ENCODE results near the gene USP6NL. TPM values are rescaled to one million over a fixed set of nuclear protein-coding genes. Genes with fewer than 3 reads are reported as not detected.

Gene USP6NL
- polyA plus RNA-seq, 1 experiment: 13.0 TPM

DNA sequence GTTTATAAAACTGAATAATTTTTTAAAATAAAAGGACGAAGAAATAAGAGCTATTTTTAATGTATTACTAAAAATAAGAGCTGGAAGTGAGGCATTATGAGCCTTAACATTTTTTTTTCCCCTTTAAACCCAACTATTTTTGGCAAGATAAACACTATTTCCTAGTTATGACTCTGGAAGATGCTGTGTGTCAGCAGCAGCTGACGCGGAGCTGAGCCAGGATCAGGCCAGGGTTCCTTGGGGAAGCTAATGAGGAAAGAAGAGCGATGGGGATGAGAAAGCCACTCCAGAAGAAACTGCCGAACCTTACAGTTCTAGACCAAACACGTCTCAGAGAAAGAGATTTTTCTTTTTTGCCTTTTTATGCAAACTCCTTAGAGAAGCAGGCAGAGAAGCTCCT lies 85.9 kb downstream of the USP6NL start:
- TF ChIP-seq, protein P1, sequence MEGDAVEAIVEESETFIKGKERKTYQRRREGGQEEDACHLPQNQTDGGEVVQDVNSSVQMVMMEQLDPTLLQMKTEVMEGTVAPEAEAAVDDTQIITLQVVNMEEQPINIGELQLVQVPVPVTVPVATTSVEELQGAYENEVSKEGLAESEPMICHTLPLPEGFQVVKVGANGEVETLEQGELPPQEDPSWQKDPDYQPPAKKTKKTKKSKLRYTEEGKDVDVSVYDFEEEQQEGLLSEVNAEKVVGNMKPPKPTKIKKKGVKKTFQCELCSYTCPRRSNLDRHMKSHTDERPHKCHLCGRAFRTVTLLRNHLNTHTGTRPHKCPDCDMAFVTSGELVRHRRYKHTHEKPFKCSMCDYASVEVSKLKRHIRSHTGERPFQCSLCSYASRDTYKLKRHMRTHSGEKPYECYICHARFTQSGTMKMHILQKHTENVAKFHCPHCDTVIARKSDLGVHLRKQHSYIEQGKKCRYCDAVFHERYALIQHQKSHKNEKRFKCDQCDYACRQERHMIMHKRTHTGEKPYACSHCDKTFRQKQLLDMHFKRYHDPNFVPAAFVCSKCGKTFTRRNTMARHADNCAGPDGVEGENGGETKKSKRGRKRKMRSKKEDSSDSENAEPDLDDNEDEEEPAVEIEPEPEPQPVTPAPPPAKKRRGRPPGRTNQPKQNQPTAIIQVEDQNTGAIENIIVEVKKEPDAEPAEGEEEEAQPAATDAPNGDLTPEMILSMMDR (IDR thresholded peaks at IDR 0.05; ENCODE audit: low read depth, low read length): no peak
- H3K9me3 ChIP-seq (ENCODE audit: control insufficient read depth, insufficient read depth, low read length): no peaks in the 10 kb centered on the region
- DNase-seq (ENCODE audit: low read depth, low spot score): no peak
- POLR2A ChIA-PET: no interaction called here
- H3K27me3 ChIP-seq (ENCODE audit: control insufficient read depth, insufficient read depth, low read length): no peaks in the 10 kb centered on the region
- H3K4me3 ChIP-seq (ENCODE audit: low read depth, low read length): no peak overlapping the region
- H3K27ac ChIP-seq (ENCODE audit: low read depth, low read length): no peak overlapping the region
- CTCF ChIA-PET: interaction anchor here (0.9 to 2.6 kb wide), 3 partner anchors 10 to 232 kb away, joined by 4 to 18 read pairs (median 4); no protein-coding TSS in a partner anchor

DNA sequence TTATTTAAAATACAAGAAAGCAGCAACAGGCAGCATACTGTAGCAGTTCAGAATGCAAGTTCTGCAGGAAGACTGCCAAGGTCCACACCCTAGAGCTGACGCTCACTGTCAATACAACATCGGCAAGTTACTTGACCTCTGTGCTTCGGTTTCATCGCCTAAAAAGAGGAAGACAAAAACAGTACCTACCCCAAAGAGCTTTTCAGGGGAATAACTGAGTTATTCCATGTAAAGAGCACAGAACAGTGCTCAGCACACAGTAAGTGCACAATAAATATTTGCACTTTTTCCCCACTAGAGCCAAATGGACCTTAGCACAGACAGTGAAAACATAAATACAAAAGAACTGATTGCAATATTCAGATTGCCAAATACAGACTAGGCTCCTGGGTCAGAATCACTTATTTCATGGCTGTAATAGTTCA lies 88.6 kb downstream of the USP6NL start:
- no peaks in the 10 kb centered on the region for H3K9me3 ChIP-seq (ENCODE audit: control insufficient read depth, insufficient read depth, low read length)
- no peak for DNase-seq (ENCODE audit: low read depth, low spot score)
- TF ChIP-seq, protein P1 (IDR thresholded peaks at IDR 0.05; ENCODE audit: low read depth, low read length): no peak
- POLR2A ChIA-PET: no interaction called here
- no peaks in the 10 kb centered on the region for H3K27me3 ChIP-seq (ENCODE audit: control insufficient read depth, insufficient read depth, low read length)
- H3K4me3 ChIP-seq (ENCODE audit: low read depth, low read length): no peak overlapping the region
- no peak overlapping the region for H3K27ac ChIP-seq (ENCODE audit: low read depth, low read length)
- CTCF ChIA-PET: interaction anchor here (4.0 to 5.1 kb wide), 2 partner anchors 202 to 235 kb away, joined by 21 to 29 read pairs; no protein-coding TSS in a partner anchor

DNA sequence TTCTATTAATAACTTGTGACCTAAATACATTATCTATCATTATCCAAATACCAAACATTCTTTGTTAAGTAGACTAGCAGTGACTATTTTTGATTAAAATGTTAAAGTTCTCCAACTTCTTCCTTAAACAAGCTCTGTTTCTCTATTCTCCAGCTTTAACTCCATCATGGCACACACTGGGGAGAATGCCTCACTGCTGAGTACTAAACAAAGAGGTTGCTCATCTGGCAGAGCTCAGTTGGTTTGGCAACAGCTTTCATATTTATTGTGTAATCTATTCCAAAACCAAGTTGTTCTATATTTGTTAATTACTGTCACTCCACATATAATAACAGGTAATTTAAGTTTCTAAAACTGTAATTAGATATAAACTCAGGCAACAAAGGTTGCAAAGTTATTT lies 89.6 kb downstream of the USP6NL start:
- ChIA-PET POLR2A (no interaction called here), CTCF (interaction anchor here (4.0 to 5.1 kb wide), 2 partner anchors 203 to 236 kb away, joined by 21 to 29 read pairs; no protein-coding TSS in a partner anchor)
- no peaks in the 10 kb centered on the region for H3K27me3 ChIP-seq (ENCODE audit: control insufficient read depth, insufficient read depth, low read length)
- no peak overlapping the region for H3K27ac ChIP-seq (ENCODE audit: low read depth, low read length)
- TF ChIP-seq, protein P1 (IDR thresholded peaks at IDR 0.05; ENCODE audit: low read depth, low read length): no peak
- DNase-seq (ENCODE audit: low read depth, low spot score): no peak
- no peak overlapping the region for H3K4me3 ChIP-seq (ENCODE audit: low read depth, low read length)
- no peaks in the 10 kb centered on the region for H3K9me3 ChIP-seq (ENCODE audit: control insufficient read depth, insufficient read depth, low read length)

DNA sequence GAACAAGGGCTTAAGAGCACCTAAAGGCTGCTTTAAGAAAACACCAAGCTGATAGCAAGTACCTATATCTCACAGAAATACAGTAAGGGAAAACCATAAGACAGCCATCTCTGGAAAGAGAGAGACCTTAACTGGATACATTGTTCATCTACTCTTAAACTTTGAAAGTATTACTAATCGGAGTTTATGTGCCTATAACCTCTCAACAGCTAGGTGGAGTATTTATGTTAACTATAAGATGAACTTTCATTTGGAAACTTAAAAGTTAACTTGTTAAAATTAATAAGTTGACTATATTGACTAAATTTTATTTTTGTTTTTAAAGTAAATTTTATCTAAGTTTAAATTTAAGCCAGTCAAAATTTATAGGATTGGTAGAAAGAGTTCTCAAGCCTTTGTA lies 90.6 kb downstream of the USP6NL start:
- ChIA-PET POLR2A (no interaction called here), CTCF (interaction anchor here (1.1 to 5.1 kb wide), 3 partner anchors 204 to 249 kb away, joined by 3 to 29 read pairs (median 21); no protein-coding TSS in a partner anchor)
- no peak overlapping the region for H3K27ac ChIP-seq (ENCODE audit: low read depth, low read length)
- no peak overlapping the region for H3K4me3 ChIP-seq (ENCODE audit: low read depth, low read length)
- no peaks in the 10 kb centered on the region for H3K27me3 ChIP-seq (ENCODE audit: control insufficient read depth, insufficient read depth, low read length)
- no peak for DNase-seq (ENCODE audit: low read depth, low spot score)
- H3K9me3 ChIP-seq (ENCODE audit: control insufficient read depth, insufficient read depth, low read length): no peaks in the 10 kb centered on the region
- TF ChIP-seq, protein P1 (IDR thresholded peaks at IDR 0.05; ENCODE audit: low read depth, low read length): no peak

DNA sequence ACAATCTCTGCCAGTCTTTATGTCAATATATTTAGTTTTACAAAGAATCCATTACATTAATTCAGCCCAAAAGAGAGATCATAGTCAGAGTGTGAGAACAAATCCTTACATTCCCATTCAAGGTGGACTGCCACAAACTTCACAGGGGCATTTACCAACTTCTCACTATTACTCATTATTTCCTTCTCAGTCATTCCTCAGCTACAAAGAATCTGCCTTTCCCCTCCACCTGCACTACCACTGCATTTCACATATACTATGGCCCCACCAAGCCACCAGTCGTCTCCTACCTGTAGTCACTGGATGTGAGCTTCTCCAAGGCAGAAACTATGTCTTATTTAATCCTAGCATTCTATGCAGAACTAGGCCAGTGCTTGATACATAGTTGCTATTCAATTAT lies 94.3 kb downstream of the USP6NL start:
- POLR2A ChIA-PET: no interaction called here
- CTCF ChIA-PET: interaction anchor here (0.5 to 2.6 kb wide), 3 partner anchors 156 to 240 kb away, joined by 3 to 27 read pairs (median 5); no protein-coding TSS in a partner anchor
- TF ChIP-seq, protein P1 (IDR thresholded peaks at IDR 0.05; ENCODE audit: low read depth, low read length): no peak

More for the DNA sequence above, 94.3 kb downstream of the USP6NL start:
- Histone ChIP-seq H3K27ac (ENCODE audit: low read depth, low read length) (no peak overlapping the region), H3K27me3 (ENCODE audit: control insufficient read depth, insufficient read depth, low read length) (no peaks in the 10 kb centered on the region), H3K4me3 (ENCODE audit: low read depth, low read length) (no peak overlapping the region), H3K9me3 (ENCODE audit: control insufficient read depth, insufficient read depth, low read length) (no peaks in the 10 kb centered on the region)
- DNase-seq (ENCODE audit: low read depth, low spot score): no peak
